Pons (tissue), 1 donor: ENCODE results near the gene JCAD.
"Not testable (repeated sequence)": the region's sequence is repeated elsewhere in the genome, so short reads cannot be mapped to it uniquely, and the experiment has no call there.

ENCODE experiments used
- DNase-seq: peaks from one replicate; pipeline ENCODE4 v3.0.0-alpha.2; 2016; ENCODE audit warnings: low spot score

The JCAD gene, protein sequence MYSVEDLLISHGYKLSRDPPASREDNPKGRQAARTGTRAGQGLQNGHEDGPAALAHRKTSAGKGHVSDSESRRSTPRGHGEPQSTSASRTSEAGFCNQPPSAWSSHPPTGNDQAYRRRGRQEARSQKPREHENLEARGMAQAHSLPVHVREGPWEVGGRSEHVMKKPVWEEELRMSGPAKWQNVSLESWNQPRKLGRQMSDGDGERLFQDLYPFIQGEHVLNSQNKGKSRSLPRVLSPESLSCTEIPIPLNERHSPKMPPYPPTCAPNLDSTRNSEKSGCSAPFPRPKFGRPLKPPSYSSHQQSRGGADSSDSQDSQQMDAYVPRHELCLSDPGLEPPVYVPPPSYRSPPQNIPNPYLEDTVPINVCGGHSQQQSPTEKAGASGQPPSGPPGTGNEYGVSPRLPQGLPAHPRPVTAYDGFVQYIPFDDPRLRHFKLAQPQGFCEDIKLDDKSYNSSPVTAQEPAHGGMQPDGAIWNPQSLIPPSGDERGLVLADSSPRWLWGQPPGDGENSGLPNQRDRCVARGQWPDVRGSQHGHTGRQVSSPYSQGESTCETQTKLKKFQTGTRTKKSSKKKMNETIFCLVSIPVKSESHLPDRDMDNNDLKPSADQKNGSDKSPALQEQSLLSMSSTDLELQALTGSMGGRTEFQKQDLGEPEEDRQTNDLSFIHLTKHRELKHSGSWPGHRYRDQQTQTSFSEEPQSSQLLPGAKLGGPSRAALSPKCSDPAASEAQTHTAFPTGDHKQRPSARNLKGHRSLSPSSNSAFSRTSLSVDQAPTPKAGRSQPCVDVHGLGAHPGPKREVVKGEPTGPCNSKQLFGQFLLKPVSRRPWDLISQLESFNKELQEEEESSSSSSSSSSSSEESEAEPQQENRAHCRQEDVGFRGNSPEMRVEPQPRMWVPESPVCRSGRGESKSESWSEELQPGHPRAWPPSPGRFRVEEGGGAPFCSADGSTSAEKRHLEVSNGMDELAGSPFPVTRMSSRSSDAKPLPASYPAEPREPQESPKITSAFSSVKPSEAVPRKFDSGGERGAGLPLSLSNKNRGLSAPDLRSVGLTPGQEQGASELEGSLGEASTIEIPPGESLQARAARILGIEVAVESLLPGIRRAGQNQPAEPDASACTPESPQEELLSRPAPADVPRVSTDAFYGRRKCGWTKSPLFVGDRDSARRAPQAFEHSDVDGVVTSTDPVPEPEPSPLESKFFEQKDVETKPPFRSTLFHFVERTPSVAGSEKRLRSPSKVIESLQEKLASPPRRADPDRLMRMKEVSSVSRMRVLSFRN (N-terminal part only)

GRCh38 chr10:30059209-30060107 lies at the start of gene JCAD:
JCAD (minus strand) TSS chr10:30059586; CDS start chr10:30047812, 11,774 bp downstream.
- DNase-seq = no peak

GRCh38 chr10:30106987-30107386 lies 47.6 kb upstream of the JCAD start:
- DNase-seq = no peak

DNA sequence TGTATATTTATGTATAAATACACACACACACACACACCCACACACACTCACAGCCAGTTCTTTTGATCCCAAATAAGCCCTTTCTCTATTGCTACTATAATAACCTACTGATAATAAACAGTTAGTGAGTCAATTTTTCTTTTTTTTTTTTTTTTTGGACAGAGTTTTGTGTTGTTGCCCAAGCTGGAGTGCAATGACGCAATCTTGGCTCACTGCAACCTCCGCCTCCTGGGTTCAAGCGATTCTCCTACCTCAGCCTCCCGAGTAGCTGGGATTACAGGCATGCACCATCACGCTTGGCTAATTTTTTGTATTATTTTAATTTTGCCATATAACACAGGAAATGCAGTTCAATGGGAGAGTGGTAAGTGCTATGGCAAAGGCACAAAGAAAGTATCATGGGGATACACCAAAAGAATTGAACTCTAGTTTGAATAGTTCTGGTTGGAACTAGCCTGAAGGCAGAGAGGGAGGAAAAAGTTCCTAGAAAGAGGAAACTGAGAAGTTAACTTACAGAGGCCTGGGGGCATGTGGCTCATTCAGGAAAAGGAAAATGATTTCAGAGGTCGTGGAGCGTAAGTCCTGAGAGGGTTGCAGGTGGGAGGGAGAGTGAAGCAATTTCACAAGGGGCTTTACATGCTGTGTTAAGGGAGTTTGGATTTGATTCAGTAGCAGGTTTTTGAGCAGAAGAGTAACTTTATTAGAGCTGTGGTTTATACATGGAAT lies 44.4 kb upstream of the JCAD start:
- no peak for DNase-seq

DNA sequence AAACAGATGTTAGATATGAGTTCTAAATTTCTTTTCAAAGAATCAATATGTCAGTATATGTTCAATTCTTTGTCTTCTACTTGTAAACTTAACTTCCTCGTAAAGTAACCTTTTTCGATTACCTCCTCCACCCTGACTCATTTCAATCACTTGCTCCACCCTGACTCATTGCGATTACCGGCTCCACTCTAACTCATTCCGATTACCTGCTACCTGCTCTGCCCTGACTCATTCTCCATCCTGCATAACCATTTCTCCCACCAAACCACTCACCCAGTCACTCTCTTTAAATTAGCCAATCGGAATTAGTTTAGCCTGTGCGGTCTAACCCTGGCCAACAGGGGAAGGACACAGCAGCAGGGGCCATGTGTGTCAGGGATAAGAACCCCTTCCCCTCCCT lies 40.3 kb upstream of the JCAD start:
- not testable (repeated sequence) for DNase-seq

- no peak for DNase-seq
These were observed 39.7 kb upstream of the JCAD start for GRCh38 chr10:30099101-30099500.

DNA sequence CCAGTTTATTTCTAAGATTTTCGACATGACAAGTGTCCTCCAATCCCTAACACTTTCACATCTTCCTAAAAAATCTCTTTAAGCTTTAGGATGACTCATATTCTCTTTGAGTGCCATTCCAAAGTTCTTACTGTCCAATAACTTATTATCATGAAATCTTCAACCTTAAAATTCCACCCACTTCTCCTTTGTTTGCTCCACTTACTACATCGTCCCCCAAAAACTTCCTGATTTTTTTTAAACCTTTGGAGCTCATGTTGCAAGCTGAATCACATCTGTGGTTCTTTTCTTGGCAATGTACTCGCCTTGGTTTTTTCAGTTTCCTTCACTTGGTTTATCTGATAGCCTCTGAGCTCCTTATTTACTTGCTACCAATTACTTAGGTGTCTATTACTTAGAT lies 39.2 kb upstream of the JCAD start:
- no peak for DNase-seq

DNA sequence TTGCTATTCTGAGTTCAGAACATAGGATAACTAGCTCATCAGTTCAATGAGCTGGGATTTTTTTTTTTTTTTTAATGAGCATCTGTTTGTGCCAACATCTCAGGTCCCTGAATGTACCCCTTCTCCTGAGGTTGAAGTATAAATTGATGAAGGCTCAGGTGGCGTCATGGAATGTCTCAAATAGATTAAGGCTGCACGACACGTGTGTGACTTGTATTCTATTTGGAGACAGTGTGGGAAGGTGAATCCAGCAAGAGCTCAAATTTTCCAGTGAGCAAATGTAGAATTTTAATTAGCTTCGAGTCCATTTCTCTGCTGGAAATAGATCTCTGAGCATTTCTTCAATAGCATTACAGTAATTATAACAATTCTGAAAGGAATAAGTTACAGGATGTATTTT lies 37.2 kb upstream of the JCAD start:
- DNase-seq = no peak

- no peak for DNase-seq
These were observed 36.4 kb upstream of the JCAD start for GRCh38 chr10:30095631-30096422.

DNA sequence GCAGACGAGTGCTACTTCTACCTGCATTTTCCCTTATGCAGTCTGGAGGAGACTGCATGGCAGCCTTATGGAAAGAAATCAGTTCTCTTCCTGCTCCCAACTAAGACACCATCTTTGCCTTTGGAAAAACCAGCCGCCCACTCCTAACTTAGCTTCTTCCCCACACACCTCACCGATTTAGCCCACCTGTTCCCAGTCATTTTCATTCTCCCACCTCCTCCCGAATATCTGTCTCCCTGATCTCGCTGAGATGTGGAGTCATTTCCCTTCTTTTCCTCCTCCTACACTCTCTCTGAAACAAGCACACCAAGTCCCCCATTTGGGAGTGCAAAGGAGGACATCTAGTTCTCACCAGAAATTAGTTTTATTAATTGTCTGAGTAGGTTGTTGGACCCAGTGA lies 35.2 kb upstream of the JCAD start:
- no peak for DNase-seq

- no peak for DNase-seq
These were observed 34.0 kb upstream of the JCAD start for GRCh38 chr10:30093303-30093950.

DNA sequence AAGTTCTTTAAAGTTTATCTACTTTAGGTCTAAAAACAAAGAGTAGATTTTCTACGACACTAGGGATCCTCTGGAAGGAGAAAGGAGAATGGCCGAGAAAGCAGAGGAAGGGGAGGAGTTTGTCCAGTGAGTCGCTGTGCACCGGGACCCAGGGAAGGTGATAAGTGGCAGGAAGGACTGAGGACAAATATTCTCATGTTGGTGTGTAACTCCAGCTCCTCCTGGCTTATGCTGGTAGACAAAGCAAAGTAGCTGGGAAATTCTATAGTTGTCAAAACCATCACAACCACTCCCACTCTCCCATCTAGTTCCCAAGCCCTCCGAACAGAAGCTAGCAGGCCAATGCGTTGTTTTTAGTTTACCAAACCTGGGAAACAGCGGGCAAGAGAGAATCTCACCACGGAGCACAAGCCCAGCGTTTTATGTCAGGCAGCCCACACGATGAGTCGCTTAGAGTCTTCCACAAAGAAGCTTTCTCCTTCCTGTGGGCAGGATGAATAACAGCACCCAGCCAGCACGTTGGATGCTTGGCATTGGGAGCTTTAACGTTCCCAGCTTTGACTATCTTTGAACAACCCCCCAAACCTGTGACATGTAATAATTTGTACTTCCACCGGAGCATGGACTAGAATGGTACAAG lies 32.9 kb upstream of the JCAD start:
- no peak for DNase-seq

- no peak for DNase-seq
These were observed 31.8 kb upstream of the JCAD start for GRCh38 chr10:30091136-30091535.

- DNase-seq = no peak
These were observed 28.8 kb upstream of the JCAD start for GRCh38 chr10:30088178-30088577.

GRCh38 chr10:30083934-30084333 lies 24.5 kb upstream of the JCAD start:
- DNase-seq = no peak

- DNase-seq = no peak
These were observed 21.8 kb upstream of the JCAD start for GRCh38 chr10:30081182-30081581.

GRCh38 chr10:30080161-30080560 lies 20.8 kb upstream of the JCAD start:
- DNase-seq = no peak

- no peak for DNase-seq
These were observed 20.0 kb upstream of the JCAD start for GRCh38 chr10:30079408-30079807.

- no peak for DNase-seq
These were observed 16.1 kb upstream of the JCAD start for GRCh38 chr10:30075481-30075880.

- DNase-seq = no peak
These were observed 15.5 kb upstream of the JCAD start for GRCh38 chr10:30074933-30075332.
